Hematopoietic multipotent progenitor cell treated with erythropoietin and hydrocortisone succinate and interleukin-3 and kit ligand, for 15 days (in vitro differentiated cells): ENCODE measurements around the gene KMT2D.

Experiments
- DNase-seq: peaks from one replicate; pipeline ENCODE4 v3.0.0-alpha.2; 2015; ENCODE audit warnings: low spot score

Gene KMT2D

GRCh38 chr12:49034286-49034622 is 26.3 kb downstream of the KMT2D start:
- DNase-seq, result no peak

- DNase-seq, result no peak
Observed at GRCh38 chr12:49033611-49034285, 26.8 kb downstream of the KMT2D start.

GRCh38 chr12:49032679-49033447 is 27.7 kb downstream of the KMT2D start:
- DNase-seq, result no peak

GRCh38 chr12:49032276-49032675 is 28.3 kb downstream of the KMT2D start:
- DNase-seq, result no peak

GRCh38 chr12:49031573-49032161 is 28.9 kb downstream of the KMT2D start:
- DNase-seq, result no peak

- DNase-seq, result no peak
Observed at GRCh38 chr12:49030714-49031572, 29.7 kb downstream of the KMT2D start.

- DNase-seq, result no peak
Observed at GRCh38 chr12:49030119-49030518, 30.5 kb downstream of the KMT2D start.

- no peak for DNase-seq
Observed at GRCh38 chr12:49028666-49029275, 31.8 kb downstream of the KMT2D start.

- no peak for DNase-seq
Observed at GRCh38 chr12:49027846-49028555, 32.6 kb downstream of the KMT2D start.

- no peak for DNase-seq
Observed at GRCh38 chr12:49026678-49027480, 33.7 kb downstream of the KMT2D start.

- no peak for DNase-seq
Observed at GRCh38 chr12:49026101-49026500, 34.5 kb downstream of the KMT2D start.

GRCh38 chr12:49025463-49025862 is 35.1 kb downstream of the KMT2D start:
- no peak for DNase-seq

- no peak for DNase-seq
Observed at GRCh38 chr12:49024543-49024942, 36.1 kb downstream of the KMT2D start.

- DNase-seq, result no peak
Observed at GRCh38 chr12:49023812-49024211, 36.8 kb downstream of the KMT2D start.

- DNase-seq, result no peak
Observed at GRCh38 chr12:49022558-49023178, 37.9 kb downstream of the KMT2D start.

- DNase-seq, result no peak
Observed at GRCh38 chr12:49021292-49021915, 39.2 kb downstream of the KMT2D start.

- no peak for DNase-seq
Observed at GRCh38 chr12:49020441-49020840, 40.2 kb downstream of the KMT2D start.

- DNase-seq, result peak; percentile 28
Observed at GRCh38 chr12:49019443-49020324, 40.9 kb downstream of the KMT2D start.

- DNase-seq, result no peak
Observed at GRCh38 chr12:49019120-49019430, 41.5 kb downstream of the KMT2D start.
